Activated gamma-delta T cell treated with Interleukin-2 at 50 U/mL for 16 hours (primary cell): Measurements from ENCODE around the gene SNRNP40.
A peak's percentile ranks its signal among the peaks of the same experiment; 100 is the strongest.
"Not testable (repeated sequence)": the region's sequence is repeated elsewhere in the genome, so short reads cannot be mapped to it uniquely, and the experiment has no call there.

Source experiments
- DNase-seq: peaks from one replicate; pipeline ENCODE4 v3.0.0-alpha.2; 2020

SNRNP40 gene

DNA sequence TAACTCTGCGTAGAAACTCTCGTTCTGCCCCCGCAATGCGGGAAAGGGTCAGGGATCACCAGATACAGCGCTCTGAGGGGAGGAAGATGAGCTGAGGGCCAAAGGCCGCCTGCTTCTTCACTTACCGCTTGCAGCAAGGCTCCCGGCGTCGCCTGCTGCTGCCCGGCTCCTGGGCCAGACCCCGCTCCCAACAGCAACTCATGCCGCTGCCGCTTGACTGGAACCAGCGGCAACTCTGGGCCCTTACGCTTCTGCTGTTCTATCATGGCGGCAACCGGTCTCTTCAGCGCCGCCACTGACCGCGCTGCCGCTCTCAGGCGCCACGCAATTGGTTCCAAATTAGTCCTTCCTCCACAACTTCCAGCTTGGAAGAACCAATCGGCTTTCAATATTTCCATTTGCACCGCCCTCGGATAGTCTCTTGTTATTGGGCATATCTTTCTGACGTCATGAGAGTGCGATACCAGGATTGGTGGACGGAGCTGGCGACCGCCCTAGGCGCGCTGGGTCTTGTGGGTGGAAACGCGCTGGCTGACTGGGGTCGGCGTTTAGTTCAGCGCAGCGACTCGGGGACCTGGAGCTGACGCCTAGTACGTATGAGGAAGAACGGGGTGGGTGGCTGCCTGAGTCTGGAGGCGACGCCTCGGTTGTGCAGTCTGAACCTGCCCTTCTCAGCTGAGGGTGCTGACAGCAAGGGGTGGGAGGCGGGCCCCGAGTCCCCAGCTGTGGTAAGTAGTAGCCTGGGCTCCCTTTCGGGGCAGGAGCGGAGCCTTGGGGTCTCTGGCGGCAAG, at the start of gene SNRNP40, which contains the start of gene ZCCHC17:
Gene SNRNP40, minus strand, starts transcription at position 303 of the 791 bp plus-strand sequence. Its CDS starts 37 bp downstream, at position 266.
Gene ZCCHC17, plus strand, starts transcription at position 547 of the 791 bp plus-strand sequence. CDS start 13,067 bp downstream, outside the sequence.
- peak; percentile 92 for DNase-seq

DNA sequence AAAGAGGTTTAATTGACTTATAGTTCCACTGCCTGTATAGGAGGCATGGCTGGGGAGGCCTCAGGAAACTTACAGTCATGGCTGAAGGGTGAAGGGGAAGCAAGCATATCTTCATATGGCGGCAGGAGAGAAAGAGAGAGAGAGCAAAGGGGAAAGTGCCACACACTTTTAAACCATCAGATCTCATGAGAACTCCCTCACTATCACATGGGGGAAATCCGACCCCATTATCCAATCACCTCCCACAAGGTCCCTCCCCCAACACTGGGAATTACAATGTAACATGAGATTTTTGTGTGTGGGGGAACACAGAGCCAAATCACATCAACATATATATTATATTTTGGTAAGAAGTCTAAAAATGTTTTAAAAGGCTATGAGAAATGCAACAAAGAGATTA, 49.0 kb upstream of the SNRNP40 start:
- no peak for DNase-seq

GRCh38 chr1:31344503-31344902, 47.9 kb upstream of the SNRNP40 start:
- no peak for DNase-seq

GRCh38 chr1:31336687-31337467, 40.3 kb upstream of the SNRNP40 start:
- DNase-seq = no peak

DNA sequence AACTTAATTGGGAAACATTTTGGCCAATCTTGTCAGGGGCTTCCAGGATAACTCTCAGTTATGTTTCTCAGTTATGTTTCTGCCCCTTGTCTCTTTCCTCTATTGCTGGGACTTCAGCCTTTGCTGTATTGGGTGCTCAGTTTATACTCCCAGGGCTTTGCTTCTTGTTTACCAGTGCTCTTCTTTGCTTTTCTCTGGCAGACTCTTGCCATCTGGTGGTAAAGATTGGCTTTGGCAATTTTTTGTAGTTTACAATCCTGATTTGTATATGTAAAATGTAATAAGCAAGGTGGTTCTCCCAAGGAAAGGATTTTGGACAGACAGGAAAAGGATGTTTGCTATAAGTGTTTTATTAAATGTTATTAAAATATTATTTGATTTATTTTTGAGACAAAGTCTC, 38.4 kb upstream of the SNRNP40 start:
- DNase-seq = no peak

- no peak for DNase-seq
Measured at GRCh38 chr1:31327381-31327780, 30.8 kb upstream of the SNRNP40 start.

GRCh38 chr1:31326461-31326860, 29.9 kb upstream of the SNRNP40 start:
- DNase-seq = no peak

DNA sequence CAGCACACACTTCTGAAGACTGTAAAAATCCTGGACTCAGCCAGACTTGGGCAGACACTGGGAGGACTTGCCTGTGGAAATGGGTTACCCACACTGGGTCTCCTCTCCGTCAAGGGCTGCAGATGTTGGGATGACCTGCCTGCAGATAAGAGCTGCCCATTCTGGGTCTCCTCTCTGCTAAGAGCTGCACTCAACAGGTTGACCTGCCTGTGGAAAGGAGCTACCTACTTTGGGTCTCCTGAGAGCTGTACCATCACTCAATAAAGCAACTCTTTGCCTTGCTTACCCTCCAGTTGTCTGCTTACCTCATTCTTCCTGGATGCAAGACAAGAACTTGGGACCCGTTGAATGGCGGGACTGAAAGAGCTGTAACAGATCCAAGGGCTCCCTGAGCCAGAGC, 28.4 kb upstream of the SNRNP40 start:
- DNase-seq = no peak

DNA sequence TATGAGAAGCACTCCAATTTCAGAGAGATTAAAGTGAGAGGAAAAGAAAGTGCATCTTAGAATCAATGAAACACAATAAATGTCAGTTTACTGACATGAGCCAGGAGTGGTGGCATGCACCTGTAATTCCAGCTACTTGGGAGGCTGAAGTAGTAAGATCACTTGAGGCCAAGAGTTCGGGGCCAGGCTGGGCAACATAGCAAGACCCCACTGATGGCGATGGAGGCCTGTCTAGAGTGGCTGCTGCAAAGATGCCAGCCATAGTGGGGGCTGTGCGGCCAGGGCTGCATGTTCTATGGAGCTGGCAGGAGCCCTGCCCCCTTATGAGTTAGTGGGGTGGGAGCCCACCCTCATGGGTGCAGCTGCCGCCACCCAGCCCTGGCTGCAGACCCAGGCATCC, 27.5 kb upstream of the SNRNP40 start:
- no peak for DNase-seq

- no peak for DNase-seq
Measured at GRCh38 chr1:31318146-31318545, 21.6 kb upstream of the SNRNP40 start.

GRCh38 chr1:31315902-31316301, 19.3 kb upstream of the SNRNP40 start:
- no peak for DNase-seq

- no peak for DNase-seq
Measured at GRCh38 chr1:31310198-31310597, 13.6 kb upstream of the SNRNP40 start.

DNA sequence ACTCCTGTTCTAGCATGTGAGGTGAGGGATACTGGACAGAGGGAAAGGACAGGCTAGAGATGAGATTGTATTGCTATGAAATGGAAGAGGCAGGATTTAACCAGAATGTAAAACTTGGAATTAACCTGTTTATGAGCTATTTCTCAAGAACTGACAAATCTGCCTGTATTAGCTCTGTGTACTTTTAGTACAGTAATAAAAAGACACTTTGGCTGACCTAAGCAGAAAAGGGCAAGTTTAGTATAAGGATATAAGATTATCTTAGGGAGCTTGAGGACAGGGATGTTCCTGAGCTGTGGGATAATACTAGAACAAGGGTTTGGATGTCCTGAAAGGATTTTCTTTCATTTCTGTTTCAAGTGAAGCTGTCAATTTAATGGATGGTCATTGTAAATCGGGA, 11.4 kb upstream of the SNRNP40 start:
- DNase-seq = no peak

GRCh38 chr1:31306278-31306677, 9.7 kb upstream of the SNRNP40 start:
- no peak for DNase-seq

GRCh38 chr1:31302709-31303441, 6.3 kb upstream of the SNRNP40 start:
- DNase-seq = no peak

DNA sequence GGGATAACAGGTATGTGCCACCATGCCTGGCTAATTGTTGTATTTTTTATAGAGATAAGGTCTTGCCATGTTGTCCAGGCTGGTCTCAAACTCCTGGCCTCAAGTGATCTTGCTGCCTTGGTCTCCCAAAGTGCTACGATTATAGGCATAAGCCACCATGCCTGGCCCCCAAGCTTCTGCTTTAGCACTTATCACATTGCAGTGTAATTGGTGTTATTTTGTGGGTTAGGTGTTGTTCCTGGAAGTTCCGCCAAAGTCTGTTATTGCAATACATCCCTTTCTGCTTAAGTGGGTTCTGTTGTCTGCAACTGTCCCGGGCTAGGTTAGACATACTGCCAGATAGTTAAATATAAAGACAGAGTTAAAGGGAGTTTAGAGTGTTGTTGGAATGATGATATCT, 3.6 kb upstream of the SNRNP40 start:
- no peak for DNase-seq

GRCh38 chr1:31299365-31299764, 2.8 kb upstream of the SNRNP40 start:
- no peak for DNase-seq

- DNase-seq = no peak
Measured at GRCh38 chr1:31297277-31298247, 974 bp upstream of the SNRNP40 start.

DNA sequence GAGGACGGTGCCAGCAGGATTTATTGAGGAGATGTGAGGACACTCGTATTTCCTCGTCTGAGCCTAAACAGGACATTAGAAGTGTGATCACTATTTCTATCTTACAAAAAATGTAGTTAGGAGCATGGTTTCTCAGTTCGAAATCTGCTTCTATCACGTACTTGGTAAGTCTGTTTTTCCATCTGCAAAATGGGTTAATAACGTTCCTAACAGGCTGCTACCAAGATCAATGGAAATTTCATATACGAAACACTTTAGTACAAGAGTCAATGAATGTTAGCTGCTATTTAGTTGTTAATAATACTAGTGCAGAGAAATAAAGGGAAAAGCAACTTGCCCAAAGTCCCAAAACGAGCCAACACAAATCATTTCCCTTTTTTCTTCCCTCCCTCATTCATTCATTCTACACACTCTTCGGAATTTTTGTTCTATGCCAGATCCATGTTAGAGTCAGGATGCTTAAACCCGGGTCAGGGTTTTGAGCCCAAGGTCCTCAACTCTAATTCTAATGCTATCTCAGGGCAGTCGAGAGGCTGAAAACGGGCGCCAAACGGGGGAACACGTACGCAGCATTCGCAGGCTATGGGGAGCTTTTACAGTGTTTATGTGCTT, 608 bp downstream of the SNRNP40 start:
- no peak for DNase-seq

DNA sequence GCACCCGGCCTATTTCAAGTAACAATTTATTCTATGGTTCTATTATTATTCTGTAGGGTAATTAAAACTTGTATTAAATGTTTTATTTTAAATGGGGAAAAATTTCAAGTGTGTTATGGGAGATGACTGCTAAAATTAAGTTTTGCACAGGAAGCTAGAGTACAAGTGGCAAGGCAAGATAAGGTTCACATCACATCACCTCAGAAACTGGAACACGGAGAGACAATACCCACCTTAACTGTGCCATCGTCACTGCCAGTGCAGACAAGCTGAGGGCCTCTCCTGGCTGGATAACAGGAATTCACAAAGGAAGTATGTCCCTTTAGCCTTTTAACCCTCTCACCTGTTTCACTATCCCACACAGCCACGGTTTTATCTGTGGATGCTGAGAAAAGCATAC, 7.6 kb downstream of the SNRNP40 start:
- DNase-seq = no peak

DNA sequence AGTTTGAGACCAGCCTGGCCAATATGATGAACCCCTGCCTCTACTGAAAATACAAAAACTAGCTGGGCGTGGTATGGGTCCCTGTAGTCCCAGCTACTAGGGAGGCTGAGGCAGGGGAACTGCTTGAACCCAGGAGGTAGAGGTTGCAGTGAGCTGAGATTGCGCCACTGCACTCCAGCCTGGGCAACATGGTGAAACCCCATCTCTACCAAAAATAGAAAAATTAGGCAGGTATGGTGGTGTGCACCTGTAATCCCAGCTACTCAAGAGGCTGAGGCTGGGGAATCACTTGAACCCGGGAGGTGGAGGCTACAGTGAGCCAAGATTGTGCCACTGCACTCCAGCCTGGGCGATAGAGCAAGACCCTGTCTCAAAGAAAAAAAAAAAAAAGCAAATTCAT, 8.8 kb downstream of the SNRNP40 start:
- DNase-seq = not testable (repeated sequence)

DNA sequence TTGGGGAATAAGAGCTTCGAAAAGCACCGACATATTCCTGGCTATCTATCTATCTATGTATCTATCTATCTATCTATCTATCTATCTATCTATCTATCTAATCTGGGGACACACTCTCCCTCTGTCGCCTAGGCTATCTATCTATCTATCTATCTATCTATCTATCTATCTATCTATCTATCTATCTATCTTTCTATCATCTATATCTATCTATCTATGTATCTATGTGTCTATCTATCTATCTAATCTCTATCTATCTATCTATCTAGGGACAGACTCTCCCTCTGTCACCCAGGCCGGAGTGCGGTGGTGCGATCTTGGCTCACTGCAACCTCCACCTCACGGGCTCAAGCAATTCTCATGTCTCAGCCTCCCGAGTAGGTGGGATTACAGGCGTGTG, 14.2 kb downstream of the SNRNP40 start:
- not testable (repeated sequence) for DNase-seq
